Adrenal gland (tissue), 12 donors: Measurements from ENCODE around the gene UGP2. TPM values are rescaled to one million over a fixed set of nuclear protein-coding genes. Genes with fewer than 3 reads are reported as not detected.

Experiments
- DNase-seq, 7 donors: peaks; one replicate each; pipeline ENCODE4 v3.0.0-alpha.2; 2019 to 2020
- H3K27ac ChIP-seq, 5 donors: fragments of 200-600 bp; sonication (generic) in 4 of 5; 1 replicate in 3 of 5; 2 replicates in 2 of 5; pipeline versions ENCODE4 v1.5.1 to v1.8.0; 2016 to 2020; ENCODE audit warnings: mild to moderate bottlenecking in 1 of 5
- H3K27me3 ChIP-seq: fragments of 200-600 bp; 2 replicates; pipeline ENCODE4 v1.8.0; 2021
- H3K36me3 ChIP-seq, 2 donors: fragments of 200-600 bp; replicated peaks in 1 of 2; 1 replicate in 1 of 2; 2 replicates in 1 of 2; pipeline versions ENCODE4 v1.5.1 to v1.8.0; 2018 to 2022
- H3K4me1 ChIP-seq, 2 donors: fragments of 200-600 bp; replicated peaks in 1 of 2; 1 replicate in 1 of 2; 2 replicates in 1 of 2; pipeline versions ENCODE4 v1.5.1 to v1.8.0; 2018 to 2021
- H3K4me3 ChIP-seq, 4 donors: fragments of 200-600 bp; sonication (generic) in 3 of 4; one replicate each; pipeline ENCODE4 v1.5.1; 2016 to 2018
- H3K9me3 ChIP-seq, 3 donors: fragments of 200-600 bp; sonication (generic) in 1 of 3; replicated peaks in 1 of 3; 1 replicate in 2 of 3; 2 replicates in 1 of 3; pipeline versions ENCODE4 v1.5.1 to v1.8.0; 2016 to 2021
- CTCF ChIP-seq, 6 experiments: fragments of 450-650 bp in 4 of 6; fragments of 200-600 bp in 2 of 6; sonication (generic) in 1 of 6; IDR thresholded peaks; 1 replicate in 5 of 6; 2 replicates in 1 of 6; pipeline versions ENCODE4 v1.5.1 to v1.8.0; 2016 to 2021; ENCODE audit warnings: antibody characterized with exemption in 6 of 6, mild to moderate bottlenecking in 2 of 6, moderate library complexity in 1 of 6
- POLR2A ChIP-seq, 2 donors: fragments of 450-650 bp; IDR thresholded peaks; one replicate each; pipeline ENCODE4 v1.6.1; 2017; ENCODE audit warnings: antibody characterized with exemption in 2 of 2, mild to moderate bottlenecking in 2 of 2, moderate library complexity in 1 of 2
- WGBS, 4 donors: extraction: QIAGEN DNeasy Blood & Tissue Kit in 2 of 4; methylation state at CpG; one replicate each; pipeline versions ENCODE4 v1.1.5 to v1.1.7; 2013 to 2017; 5-methylcytosine and 5-hydroxymethylcytosine counted together
- intact Hi-C, 2 donors: fragments of 100-400 bp; cut with DNase I; formaldehyde crosslinking; loops; one replicate each; pipeline versions ENCODE4 v1.14.1 to v1.15.0; 2022 to 2023
- polyA plus RNA-seq, 3 donors: library from polyadenylated mRNA; stranded (reverse); fragments of 200-250 nt in 2 of 3; fragments of 350-450 nt in 1 of 3; fragmentation: Illumina TruSeq in 1 of 3; extraction: RNeasy Lipid Tissue Mini Kit (QIAGEN cat#74804) in 1 of 3; gene quantifications; one replicate each; pipeline ENCODE4 v1.2.3, GENCODE V29; 2013 to 2014
- total RNA-seq, 9 donors: library from RNA; depleted of rRNA in 4 of 9; stranded (reverse); fragments of >200 nt in 4 of 9; fragments of 120-200 nt in 1 of 9; fragmentation: NEBNext Ultra II Directional in 1 of 9; extraction: Animal tissue kit (Norgen Biotek cat#: 25700) in 1 of 9; gene quantifications; one replicate each; pipeline versions ENCODE4 v1.1.0 to v1.2.4, GENCODE V29; 2013 to 2023
- donor health status: healthy with polysubstance abuse.
- donor health status: Bipolar disorder and iron deficiency.
- donor health status: DM: yes; HTN: yes; CAD: no.
- donor health status: DM: no; HTN: no; CAD: no.
- donor health status: DM: no; HTN: no; CAD: no.
- donor health status: DM: yes; HTN: yes; CAD: no.

Gene UGP2
- total and polyA plus RNA-seq, 12 donors = 62.4 to 301 (median 106) TPM

GRCh38 chr2:63894167-63894566, 52.5 kb downstream of the UGP2 start:
- no peaks in the 10 kb centered on the region for H3K4me1 ChIP-seq
- H3K36me3 ChIP-seq = peaks cover 0 to 58% of the 10 kb centered on the region in 2 donors
- 85 to 100% (median 94%) methylated on average over 1 of the region's 1 CpG for WGBS, 4 donors
- DNase-seq = no peak
- TF ChIP-seq CTCF (IDR thresholded peaks at IDR 0.05) (no peak), POLR2A (IDR thresholded peaks at IDR 0.05) (no peak)
- no peak overlapping the region for H3K4me3 ChIP-seq
- intact Hi-C loops = no loop called here
- no peaks in the 10 kb centered on the region for H3K27me3 ChIP-seq
- no peak overlapping the region for H3K27ac ChIP-seq
- H3K9me3 ChIP-seq = no peaks in the 10 kb centered on the region

GRCh38 chr2:63898839-63899238, 57.1 kb downstream of the UGP2 start:
- DNase-seq = no peak
- WGBS, 4 donors = 94 to 99% (median 97%) methylated on average over 5 of the region's 5 CpGs
- Histone ChIP-seq H3K36me3 (peaks cover 0 to 32% of the 10 kb centered on the region in 2 donors), H3K27ac (no peak overlapping the region), H3K9me3 (peaks cover 0 to 7% (median 7%) of the 10 kb centered on the region in 3 donors), H3K4me1 (no peaks in the 10 kb centered on the region), H3K27me3 (no peaks in the 10 kb centered on the region), H3K4me3 (no peak overlapping the region)
- TF ChIP-seq POLR2A (IDR thresholded peaks at IDR 0.05) = no peak
- no peak for TF ChIP-seq CTCF (IDR thresholded peaks at IDR 0.05)
- intact Hi-C loops = no loop called here

GRCh38 chr2:63899639-63900038, 57.9 kb downstream of the UGP2 start:
- WGBS, 4 donors = 95 to 100% (median 99%) methylated on average over 1 of the region's 1 CpG
- peaks cover 0 to 32% of the 10 kb centered on the region in 2 donors for H3K36me3 ChIP-seq
- no peak overlapping the region for H3K4me3 ChIP-seq
- DNase-seq = no peak
- H3K4me1 ChIP-seq = peaks cover 0 to 2% of the 10 kb centered on the region in 2 donors
- TF ChIP-seq POLR2A (IDR thresholded peaks at IDR 0.05) = no peak
- no peak for TF ChIP-seq CTCF (IDR thresholded peaks at IDR 0.05)
- H3K27me3 ChIP-seq = no peaks in the 10 kb centered on the region
- H3K27ac ChIP-seq = no peak overlapping the region
- peaks cover 0 to 7% (median 7%) of the 10 kb centered on the region in 3 donors for H3K9me3 ChIP-seq
- intact Hi-C loops = no loop called here

GRCh38 chr2:63902149-63902548, 60.5 kb downstream of the UGP2 start:
- DNase-seq = no peak
- Histone ChIP-seq H3K27ac (no peak overlapping the region), H3K36me3 (peaks cover 0 to 21% of the 10 kb centered on the region in 2 donors), H3K27me3 (no peaks in the 10 kb centered on the region), H3K4me3 (no peak overlapping the region), H3K4me1 (peaks cover 0 to 4% of the 10 kb centered on the region in 2 donors), H3K9me3 (peaks cover 0 to 7% (median 7%) of the 10 kb centered on the region in 3 donors)
- intact Hi-C loops = no loop called here
- TF ChIP-seq CTCF (IDR thresholded peaks at IDR 0.05) (no peak), POLR2A (IDR thresholded peaks at IDR 0.05) (no peak)
